GM18867 (cell line): ENCODE results near the gene SEMA4A.
"Not testable (repeated sequence)": the region's sequence is repeated elsewhere in the genome, so short reads cannot be mapped to it uniquely, and the experiment has no call there.

ENCODE experiments used
- ATAC-seq: cut with Tn5 transposase; IDR thresholded peaks from one replicate; pipeline ENCODE4 v1.9.1; 2021; ENCODE audit warnings: mild to moderate bottlenecking, moderate library complexity; ENCODE audit not compliant: unreplicated experiment

Gene SEMA4A

GRCh38 chr1:156118177-156118868 lies 35.1 kb upstream of the SEMA4A start:
- ATAC-seq = no peak

DNA sequence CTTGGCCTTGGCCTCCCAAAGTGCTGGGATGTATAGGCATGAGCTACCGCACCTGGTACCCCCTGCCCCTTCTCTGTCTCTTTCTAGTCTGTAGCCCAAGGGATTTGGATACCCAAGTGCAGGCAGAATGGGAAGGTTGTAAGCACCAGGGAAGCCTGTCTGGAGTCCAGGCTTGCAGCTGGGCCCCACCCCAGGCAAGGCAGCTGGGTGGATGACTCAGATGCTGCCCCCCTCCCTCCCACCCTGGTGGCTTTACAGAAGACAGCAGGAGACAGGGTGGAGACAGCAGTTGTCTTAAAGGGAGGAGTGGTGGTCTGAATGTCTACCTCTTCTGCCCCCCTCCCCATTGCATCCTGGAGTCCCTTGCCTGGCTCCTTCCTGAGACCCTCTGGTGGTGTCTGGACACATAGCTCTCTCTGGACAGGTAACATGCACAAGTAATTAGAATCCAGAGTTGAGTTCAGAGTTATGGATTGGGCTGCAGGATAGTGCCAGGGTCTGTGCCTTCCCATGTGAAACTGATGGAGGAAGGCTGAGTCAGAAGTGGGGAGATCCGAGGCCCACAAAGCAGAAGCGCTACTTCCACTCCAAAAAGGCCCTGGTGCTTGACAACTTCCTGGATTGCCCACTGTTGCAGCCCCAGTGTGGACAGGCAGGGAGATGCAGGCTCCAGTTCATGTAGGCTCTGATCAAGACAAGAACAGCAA lies 33.7 kb upstream of the SEMA4A start:
- ATAC-seq = no peak

- ATAC-seq = no peak
These were observed 33.1 kb upstream of the SEMA4A start for GRCh38 chr1:156120318-156120717.

GRCh38 chr1:156121005-156121404 lies 32.4 kb upstream of the SEMA4A start:
- ATAC-seq = not testable (repeated sequence)

GRCh38 chr1:156121457-156121856 lies 31.9 kb upstream of the SEMA4A start:
- ATAC-seq = no peak

- ATAC-seq = no peak
These were observed 31.3 kb upstream of the SEMA4A start for GRCh38 chr1:156122086-156122485.

- no peak for ATAC-seq
These were observed 30.6 kb upstream of the SEMA4A start for GRCh38 chr1:156122519-156123355.

DNA sequence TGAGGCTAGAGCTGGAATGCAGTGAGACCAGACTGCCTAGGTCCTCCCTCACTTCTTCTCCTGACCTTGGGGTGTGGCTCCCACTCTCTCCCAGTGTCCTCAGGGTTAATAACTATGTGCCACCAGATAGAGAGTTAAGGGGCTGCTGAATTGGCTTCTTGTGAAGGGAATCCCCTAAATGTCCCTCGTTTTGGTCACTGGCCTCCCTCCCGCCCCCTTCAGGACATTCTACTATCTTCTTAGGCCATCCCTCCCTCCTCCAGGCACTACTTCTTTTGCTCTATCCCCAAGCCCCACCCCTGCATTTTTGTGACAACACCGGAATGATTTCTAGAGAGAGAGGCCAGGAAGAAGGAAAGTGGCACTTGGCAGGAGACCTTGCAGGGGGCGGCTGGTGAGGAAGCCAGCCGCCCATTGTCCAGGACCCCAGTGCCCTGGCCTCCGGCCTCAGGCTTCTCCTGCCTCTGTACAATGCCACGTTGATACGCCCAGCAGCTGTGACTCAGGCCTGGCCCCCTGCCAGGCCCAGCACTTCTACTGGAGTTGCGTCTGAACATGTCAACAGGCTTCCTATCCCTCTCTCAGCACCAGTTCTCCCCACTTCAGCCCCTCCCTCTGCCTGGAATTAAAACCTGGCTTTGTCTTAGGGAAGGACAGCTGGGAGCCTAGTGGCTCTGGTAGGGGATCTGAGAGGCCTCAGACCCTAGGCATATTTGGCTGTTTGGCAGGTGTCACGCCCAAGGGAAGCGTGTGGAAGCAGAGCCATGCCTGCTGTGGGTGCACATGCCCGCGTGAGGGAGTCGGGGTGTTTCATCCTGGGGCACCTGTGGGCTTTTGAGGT lies 29.8 kb upstream of the SEMA4A start:
- ATAC-seq = no peak

DNA sequence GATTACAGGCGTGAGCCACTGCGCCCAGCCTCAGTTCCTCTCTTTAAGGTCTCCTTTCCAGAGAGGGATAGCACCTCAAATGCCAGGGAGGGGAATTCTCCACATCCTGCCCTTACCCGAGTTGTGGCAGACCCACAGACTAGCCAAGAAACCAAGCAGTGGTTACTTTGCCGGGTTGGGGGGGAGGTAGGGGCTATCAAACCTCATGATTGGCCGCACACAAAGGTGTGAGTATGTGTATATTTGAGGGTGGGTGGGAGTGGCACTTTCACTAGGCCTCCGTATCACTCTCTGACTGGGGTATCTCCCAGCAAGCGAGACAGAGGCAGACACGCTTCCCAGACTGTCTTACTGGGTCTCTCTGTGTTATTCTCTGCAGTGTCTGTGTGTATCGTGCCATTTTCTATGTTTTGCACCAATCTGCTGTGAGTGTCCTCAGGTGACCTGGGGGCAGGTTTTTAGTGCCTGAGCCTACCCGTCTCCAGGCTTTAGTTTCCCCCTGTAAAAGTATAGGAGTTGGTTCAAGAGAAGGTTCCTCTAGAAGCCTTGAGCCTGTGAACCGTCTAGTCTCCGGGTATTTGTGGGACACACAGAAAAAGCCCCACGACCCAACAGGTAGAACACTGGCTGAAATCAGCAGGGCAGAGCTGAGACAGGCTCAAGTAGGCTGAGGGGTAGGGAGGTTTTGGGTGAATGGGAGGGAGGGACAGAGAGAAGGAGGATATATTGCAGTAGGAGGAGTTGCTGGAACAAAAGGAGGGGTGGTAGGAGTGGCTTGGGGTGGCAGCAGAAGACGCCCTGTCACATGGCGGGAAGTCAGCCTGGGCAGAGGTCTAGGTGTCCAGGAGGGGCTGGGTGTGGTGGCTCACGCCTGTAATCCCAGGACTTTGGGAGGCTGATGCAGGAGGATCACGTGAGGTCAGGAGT lies 28.6 kb upstream of the SEMA4A start:
- no peak for ATAC-seq

DNA sequence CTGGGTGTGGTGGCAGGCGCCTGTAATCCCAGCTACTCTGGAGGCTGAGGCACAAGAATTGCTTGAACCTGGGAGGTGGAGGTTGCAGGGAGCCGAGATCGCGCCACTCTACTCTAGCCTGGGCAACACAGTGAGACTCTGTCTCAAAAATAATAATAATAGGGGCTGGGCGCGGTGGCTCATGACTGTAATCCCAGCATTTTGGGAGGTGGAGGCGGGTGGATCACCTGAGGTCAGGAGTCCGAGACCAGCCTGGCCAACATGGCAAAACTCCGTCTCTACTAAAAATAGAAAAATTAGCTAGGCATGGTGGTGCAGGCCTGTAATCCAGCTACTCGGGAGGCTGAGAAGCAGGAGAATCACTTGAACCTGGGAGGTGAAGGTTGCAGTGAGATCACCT lies 27.8 kb upstream of the SEMA4A start:
- ATAC-seq = not testable (repeated sequence)

- peak; percentile 31 for ATAC-seq
These were observed 27.2 kb upstream of the SEMA4A start for GRCh38 chr1:156126043-156126629.

DNA sequence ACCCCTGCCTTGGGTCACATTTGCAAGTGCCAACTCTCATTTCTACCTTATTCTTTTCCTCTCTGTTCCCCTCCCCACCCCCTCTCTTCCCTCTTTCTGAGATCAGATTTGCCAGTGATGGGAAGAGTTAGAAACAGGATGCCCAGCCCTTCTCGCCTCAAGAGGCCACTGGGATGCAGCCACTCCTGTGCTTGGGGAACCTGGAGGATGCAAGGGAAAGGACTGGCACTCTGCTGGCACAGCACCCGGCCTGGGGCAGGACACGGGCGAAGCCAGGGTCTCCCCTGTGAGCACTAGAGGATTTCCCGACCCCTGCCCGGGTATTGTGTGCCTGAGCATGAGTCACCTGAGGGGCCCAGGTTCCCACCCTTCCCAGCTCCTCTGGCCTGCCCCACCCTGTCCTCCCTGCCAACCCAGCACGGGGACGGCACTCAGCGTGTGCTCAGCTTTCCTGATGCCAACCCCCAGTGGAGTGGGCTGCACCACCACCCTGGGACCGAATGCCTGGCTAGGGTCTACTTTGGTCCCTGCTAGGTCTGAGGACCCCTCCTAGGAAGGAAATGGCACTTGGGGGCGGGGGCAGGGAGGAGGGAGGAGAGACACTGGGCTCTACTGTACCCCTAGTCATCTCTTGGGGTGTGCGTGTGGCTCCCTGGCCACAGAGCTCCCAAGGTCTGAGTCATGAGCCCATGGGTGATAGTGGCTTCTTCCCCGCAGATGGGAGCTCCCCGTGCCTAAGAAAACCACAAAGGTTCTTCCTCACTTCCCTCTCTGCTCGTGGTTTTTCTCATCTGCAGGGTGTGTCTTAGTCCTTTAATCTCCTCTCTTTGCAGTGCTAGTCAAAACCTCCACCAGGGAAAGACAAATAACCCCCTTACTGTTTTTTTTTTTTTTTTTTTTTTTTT lies 26.5 kb upstream of the SEMA4A start:
- ATAC-seq = peak; percentile 44

GRCh38 chr1:156128308-156128653 lies 25.1 kb upstream of the SEMA4A start:
- no peak for ATAC-seq

- ATAC-seq = no peak
These were observed 24.5 kb upstream of the SEMA4A start for GRCh38 chr1:156128654-156129597.

DNA sequence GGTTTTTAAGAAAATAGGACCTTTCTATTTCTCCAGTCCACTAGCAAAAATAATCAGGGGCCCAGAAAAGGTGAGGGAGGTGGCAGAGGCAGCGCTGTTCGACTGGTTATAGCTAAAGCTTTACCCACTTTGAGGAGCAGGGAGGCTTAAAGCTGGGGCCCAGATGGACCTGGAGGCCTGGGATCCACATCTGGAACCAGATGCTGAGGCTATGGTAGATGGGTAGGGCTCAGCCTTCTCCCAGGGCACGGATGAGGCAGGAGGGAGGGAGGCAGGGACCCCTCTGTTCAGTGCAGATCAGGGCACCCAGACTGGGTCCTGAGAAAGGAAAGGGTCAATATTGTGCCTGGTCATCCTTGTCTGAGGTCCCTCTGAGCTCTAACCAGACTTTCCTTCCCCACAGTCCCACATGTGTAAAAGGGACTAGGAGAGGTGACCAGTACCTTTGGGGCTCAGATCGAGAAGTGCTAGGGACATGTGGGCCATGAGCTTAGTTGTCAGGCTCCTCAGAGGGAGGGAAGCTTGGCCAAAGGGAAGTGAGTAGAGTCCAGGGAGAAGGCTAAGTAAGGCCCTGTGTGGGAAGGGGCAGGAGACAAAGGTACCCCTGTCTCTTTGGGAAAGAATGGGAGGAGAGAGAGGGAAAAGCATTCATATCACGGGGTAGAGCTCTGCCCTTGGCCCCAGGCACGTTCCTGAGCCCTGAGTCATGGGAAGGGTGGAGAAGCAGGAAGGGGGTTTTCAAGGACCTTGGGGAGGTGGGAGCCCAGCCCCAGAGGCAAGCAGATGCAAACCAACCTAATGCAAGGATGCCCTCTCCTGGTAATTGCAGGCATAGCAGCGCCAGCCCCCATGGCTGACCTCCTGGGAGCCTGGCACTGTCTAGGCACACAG lies 23.5 kb upstream of the SEMA4A start:
- peak; percentile 30 for ATAC-seq

DNA sequence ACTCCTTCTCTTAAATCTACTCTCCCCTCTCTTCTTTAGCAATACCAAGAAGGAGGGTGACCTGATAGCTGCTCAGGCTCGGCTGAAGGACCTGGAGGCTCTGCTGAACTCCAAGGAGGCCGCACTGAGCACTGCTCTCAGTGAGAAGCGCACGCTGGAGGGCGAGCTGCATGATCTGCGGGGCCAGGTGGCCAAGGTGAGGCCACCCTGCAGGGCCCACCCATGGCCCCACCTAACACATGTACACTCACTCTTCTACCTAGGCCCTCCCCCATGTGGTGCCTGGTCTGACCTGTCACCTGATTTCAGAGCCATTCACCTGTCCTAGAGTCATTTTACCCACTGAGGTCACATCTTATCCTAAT lies 22.8 kb upstream of the SEMA4A start:
- ATAC-seq = no peak
